K562 (cell line): ENCODE measurements around the gene GPR68. TPM values are rescaled to one million over a fixed set of nuclear protein-coding genes. Genes with fewer than 3 reads are reported as not detected.
A peak's percentile ranks its signal among the peaks of the same experiment; 100 is the strongest.

ENCODE experiments used
- EHMT2 ChIP-seq: fragments of 450-650 bp; IDR thresholded peaks from 2 replicates; pipeline ENCODE4 v1.6.1; 2018; ENCODE audit warnings: antibody characterized with exemption
- ETV6 ChIP-seq, 3 experiments: fragments of 150-350 bp in 1 of 3; sonication (generic) in 1 of 3; formaldehyde crosslinking in 1 of 3; IDR thresholded peaks; 2 replicates each; pipeline versions ENCODE4 v1.6.1 to v1.8.0; 2014 to 2022; ENCODE audit warnings: borderline replicate concordance in 2 of 3, low read depth in 2 of 3, antibody characterized with exemption in 1 of 3, low read length in 1 of 3, mild to moderate bottlenecking in 1 of 3, missing genetic modification reagents in 1 of 3
- MAFG ChIP-seq: fragments of 450-650 bp; conservative IDR thresholded peaks from 2 replicates; pipeline ENCODE4 v1.6.1; 2016; ENCODE audit warnings: missing genetic modification characterization, missing compliant biosample characterization
- MED1 ChIP-seq: sonication (generic); formaldehyde crosslinking; IDR thresholded peaks from 2 replicates; pipeline ENCODE4 v1.8.1; 2023; ENCODE audit warnings: missing genetic modification reagents, borderline replicate concordance
- NFATC3 ChIP-seq: fragments of 450-650 bp; IDR thresholded peaks from 2 replicates; pipeline ENCODE4 v1.6.1; 2017; ENCODE audit warnings: mild to moderate bottlenecking
- NFE2L1 ChIP-seq: fragments of 450-650 bp; IDR thresholded peaks from 2 replicates; pipeline ENCODE4 v1.6.1; 2016; ENCODE audit warnings: missing genetic modification characterization, low read depth, mild to moderate bottlenecking, missing compliant biosample characterization, moderate library complexity, borderline replicate concordance
- NFIX ChIP-seq: fragments of 250-450 bp; sonication (Bioruptor Pico); IDR thresholded peaks from 2 replicates; pipeline ENCODE4 v1.4.0; 2020; ENCODE audit warnings: low read depth, mild to moderate bottlenecking, moderate library complexity
- NR2C1 ChIP-seq, 2 experiments: fragments of 450-650 bp; IDR thresholded peaks; 2 replicates each; pipeline ENCODE4 v1.6.1; 2017; ENCODE audit warnings: mild to moderate bottlenecking in 2 of 2, antibody characterized with exemption in 1 of 2, inconsistent platforms in 1 of 2, missing compliant biosample characterization in 1 of 2, missing genetic modification characterization in 1 of 2
- NR2C2 ChIP-seq, 2 experiments: fragments of 200-800 bp in 1 of 2; sonication (Bioruptor generic) in 1 of 2; sonication (generic) in 1 of 2; formaldehyde crosslinking in 1 of 2; IDR thresholded peaks; 2 replicates each; pipeline versions ENCODE4 v1.6.1 to v1.8.0; 2016 to 2022; ENCODE audit warnings: mild to moderate bottlenecking in 1 of 2, missing compliant biosample characterization in 1 of 2, missing genetic modification characterization in 1 of 2, missing genetic modification reagents in 1 of 2
- PHF21A ChIP-seq: fragments of 450-650 bp; IDR thresholded peaks from 2 replicates; pipeline ENCODE4 v1.6.1; 2017; ENCODE audit warnings: low read depth, borderline replicate concordance
- RHOXF2B ChIP-seq: fragments of 250-450 bp; sonication (Bioruptor Pico); conservative IDR thresholded peaks from 2 replicates; pipeline ENCODE4 v1.5.1; 2021
- SMARCB1 ChIP-seq: IDR thresholded peaks from 2 replicates; pipeline ENCODE4 v1.6.1; 2011; ENCODE audit warnings: improper control_type of control experiment, low read depth; ENCODE audit not compliant: insufficient read length
- STAT5A ChIP-seq: IDR thresholded peaks from 2 replicates; pipeline ENCODE4 v1.6.1; 2012; ENCODE audit warnings: low read length, inconsistent platforms, borderline replicate concordance
- TCFL5 ChIP-seq: fragments of 250-450 bp; sonication (Bioruptor Pico); conservative IDR thresholded peaks from 2 replicates; pipeline ENCODE4 v1.6.1; 2021; ENCODE audit warnings: mild to moderate bottlenecking, moderate library complexity, matching md5 sums
- TEAD2 ChIP-seq: fragments of 450-650 bp; IDR thresholded peaks from 2 replicates; pipeline ENCODE4 v1.6.1; 2016; ENCODE audit warnings: missing genetic modification characterization, control low read depth, missing compliant biosample characterization
- TEAD4 ChIP-seq, 2 experiments: sonication (generic) in 1 of 2; formaldehyde crosslinking in 1 of 2; IDR thresholded peaks; 2 replicates each; pipeline versions ENCODE4 v1.6.1 to v1.8.0; 2012 to 2022; ENCODE audit warnings: borderline replicate concordance in 1 of 2, inconsistent platforms in 1 of 2, low read length in 1 of 2, mild to moderate bottlenecking in 1 of 2, missing genetic modification reagents in 1 of 2
- U2AF2 ChIP-seq: fragments of 200-400 bp; formaldehyde crosslinking; optimal IDR thresholded peaks from 2 replicates; pipeline ENCODE3; 2017; ENCODE audit warnings: low read depth, mild to moderate bottlenecking, low read length
- YBX1 ChIP-seq: fragments of 450-650 bp; IDR thresholded peaks from 2 replicates; pipeline ENCODE4 v1.7.1; 2016; ENCODE audit warnings: mild to moderate bottlenecking
- ZEB2 ChIP-seq: fragments of 450-650 bp; IDR thresholded peaks from 2 replicates; pipeline ENCODE4 v1.6.1; 2016
- ZNF140 ChIP-seq: fragments of 250-450 bp; sonication (Bioruptor Pico); IDR thresholded peaks from 2 replicates; pipeline ENCODE4 v1.8.0; 2021; ENCODE audit warnings: moderate library complexity, mild to moderate bottlenecking, inconsistent platforms
- ZNF217 ChIP-seq: sonication (generic); formaldehyde crosslinking; IDR thresholded peaks from 2 replicates; pipeline ENCODE4 v1.8.0; 2022; ENCODE audit warnings: mild to moderate bottlenecking, missing genetic modification reagents
- ZNF584 ChIP-seq: fragments of 200-800 bp; sonication (Bioruptor generic); IDR thresholded peaks from 2 replicates; pipeline ENCODE4 v1.6.1; 2016; ENCODE audit warnings: low read depth, mild to moderate bottlenecking, missing genetic modification characterization, missing compliant biosample characterization
- ZNF79 ChIP-seq: fragments of 250-450 bp; sonication (Bioruptor Pico); IDR thresholded peaks from 2 replicates; pipeline ENCODE4 v1.4.0; 2020; ENCODE audit warnings: low read depth, mild to moderate bottlenecking, moderate library complexity
- polyA plus RNA-seq, 8 experiments: library from polyadenylated mRNA; depleted of rRNA in 4 of 8; stranded (reverse) in 5 of 8; unstranded in 3 of 8; fragments of >200 nt; fragmentation: Nextera tagmentation in 2 of 8; fragmentation: Illumina TruSeq in 1 of 8; extraction: Ambion mirVana in 2 of 8; extraction: Trizol in 1 of 8; gene quantifications; 2 replicates each; pipeline versions ENCODE4 v1.2.1 to v1.2.3, GENCODE V29; 2011 to 2014; ENCODE audit warnings: inconsistent platforms in 1 of 8, missing spikeins in 1 of 8
- total RNA-seq, 7 experiments: library from RNA; depleted of rRNA in 6 of 7; stranded (reverse); fragments of >200 nt in 6 of 7; fragmentation: Illumina TruSeq in 2 of 7; extraction: Trizol in 2 of 7; gene quantifications; 2 replicates each; pipeline versions ENCODE4 v1.2.1 to v1.2.3, GENCODE V29; 2011 to 2021; ENCODE audit warnings: low replicate concordance in 1 of 7
- TF ChIP-seq, protein P1 (sequence below): fragments of 250-450 bp; sonication (Bioruptor Pico); IDR thresholded peaks from 2 replicates; pipeline ENCODE4 v1.8.0; 2022; ENCODE audit warnings: inconsistent platforms
- TF ChIP-seq, protein P2 (sequence below): sonication (generic); formaldehyde crosslinking; IDR thresholded peaks from 2 replicates; pipeline ENCODE4 v1.8.1; 2022; ENCODE audit warnings: missing genetic modification reagents
- TF ChIP-seq, protein P3 (sequence below): sonication (generic); formaldehyde crosslinking; IDR thresholded peaks from 2 replicates; pipeline ENCODE4 v1.8.0; 2022; ENCODE audit warnings: mild to moderate bottlenecking, missing genetic modification reagents

Gene GPR68
- total and polyA plus RNA-seq, 9 of the 15 experiments (the other 6 are each of a cell fraction or from before 2014, with no cell fraction given): 0.41 to 9.4 (median 3.7) TPM

DNA sequence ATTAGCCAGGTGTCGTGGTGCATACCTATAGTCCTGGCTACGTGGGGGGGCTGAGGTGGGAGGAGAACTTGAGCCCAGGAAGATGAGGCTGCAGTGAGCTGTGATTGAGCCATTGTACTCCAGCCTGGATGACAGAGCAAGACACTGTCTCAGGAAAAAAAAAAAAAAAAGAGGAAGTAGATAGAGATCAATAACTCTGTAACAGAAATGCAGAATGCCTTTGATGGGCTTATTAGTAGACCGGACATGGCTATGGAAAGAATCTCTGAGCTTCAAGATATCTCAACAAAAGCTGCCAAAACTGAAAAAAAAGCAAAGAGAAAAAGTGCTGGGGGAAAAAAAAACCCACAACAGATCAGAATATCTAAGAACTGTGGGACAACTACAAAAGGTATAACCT lies 37.5 kb downstream of the GPR68 start (continued):
- TF ChIP-seq, protein P1, sequence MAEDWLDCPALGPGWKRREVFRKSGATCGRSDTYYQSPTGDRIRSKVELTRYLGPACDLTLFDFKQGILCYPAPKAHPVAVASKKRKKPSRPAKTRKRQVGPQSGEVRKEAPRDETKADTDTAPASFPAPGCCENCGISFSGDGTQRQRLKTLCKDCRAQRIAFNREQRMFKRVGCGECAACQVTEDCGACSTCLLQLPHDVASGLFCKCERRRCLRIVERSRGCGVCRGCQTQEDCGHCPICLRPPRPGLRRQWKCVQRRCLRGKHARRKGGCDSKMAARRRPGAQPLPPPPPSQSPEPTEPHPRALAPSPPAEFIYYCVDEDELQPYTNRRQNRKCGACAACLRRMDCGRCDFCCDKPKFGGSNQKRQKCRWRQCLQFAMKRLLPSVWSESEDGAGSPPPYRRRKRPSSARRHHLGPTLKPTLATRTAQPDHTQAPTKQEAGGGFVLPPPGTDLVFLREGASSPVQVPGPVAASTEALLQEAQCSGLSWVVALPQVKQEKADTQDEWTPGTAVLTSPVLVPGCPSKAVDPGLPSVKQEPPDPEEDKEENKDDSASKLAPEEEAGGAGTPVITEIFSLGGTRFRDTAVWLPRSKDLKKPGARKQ (CRISPR knock-in tag): no peak
- no peak for TF ChIP-seq PHF21A
- no peak for TF ChIP-seq EHMT2
- no peak for TF ChIP-seq RHOXF2B (CRISPR knock-in tag)
- no peak for TF ChIP-seq NR2C2 (CRISPR knock-in tag; IDR thresholded peaks at IDR 0.05)
- no peak for TF ChIP-seq NR2C2 (tag; IDR thresholded peaks at IDR 0.05)
- TF ChIP-seq, protein P2, sequence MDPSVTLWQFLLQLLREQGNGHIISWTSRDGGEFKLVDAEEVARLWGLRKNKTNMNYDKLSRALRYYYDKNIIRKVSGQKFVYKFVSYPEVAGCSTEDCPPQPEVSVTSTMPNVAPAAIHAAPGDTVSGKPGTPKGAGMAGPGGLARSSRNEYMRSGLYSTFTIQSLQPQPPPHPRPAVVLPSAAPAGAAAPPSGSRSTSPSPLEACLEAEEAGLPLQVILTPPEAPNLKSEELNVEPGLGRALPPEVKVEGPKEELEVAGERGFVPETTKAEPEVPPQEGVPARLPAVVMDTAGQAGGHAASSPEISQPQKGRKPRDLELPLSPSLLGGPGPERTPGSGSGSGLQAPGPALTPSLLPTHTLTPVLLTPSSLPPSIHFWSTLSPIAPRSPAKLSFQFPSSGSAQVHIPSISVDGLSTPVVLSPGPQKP (CRISPR knock-in tag): no peak
- TF ChIP-seq ZNF140: no peak
- no peak for TF ChIP-seq NFATC3
- TF ChIP-seq U2AF2: no peak
- peak in 1 of 2 experiments; percentile 66; a peak in 1 of 4 replicates for TF ChIP-seq ETV6 (IDR thresholded peaks at IDR 0.05; ENCODE audit: borderline replicate concordance in 1 of 2, low read depth in 2 of 2, low read length in 1 of 2)
- TF ChIP-seq ETV6 (CRISPR knock-in tag; IDR thresholded peaks at IDR 0.05; ENCODE audit: borderline replicate concordance): no peak
- TF ChIP-seq ZNF217 (CRISPR knock-in tag): no peak
- no peak for TF ChIP-seq STAT5A
- TF ChIP-seq MED1 (CRISPR knock-in tag): no peak
- TF ChIP-seq ZEB2: 0 out of 2 replicates have a peak, but pooled peaks have one; percentile 29
- no peak for TF ChIP-seq ZNF584 (CRISPR knock-in tag)
- TF ChIP-seq ZNF79 (CRISPR knock-in tag): no peak
- TF ChIP-seq TEAD2 (tag): no peak
- no peak for TF ChIP-seq TCFL5
- TF ChIP-seq SMARCB1: no peak
- TF ChIP-seq MAFG (tag): no peak
- peak; percentile 15; the same call in 1 of the 2 replicates for TF ChIP-seq TEAD4 (IDR thresholded peaks at IDR 0.05; ENCODE audit: low read length)
- no peak for TF ChIP-seq TEAD4 (CRISPR knock-in tag; IDR thresholded peaks at IDR 0.05; ENCODE audit: borderline replicate concordance)
- TF ChIP-seq NFIX (CRISPR knock-in tag): no peak
- TF ChIP-seq NR2C1 (IDR thresholded peaks at IDR 0.05): no peak
- TF ChIP-seq NR2C1 (tag; IDR thresholded peaks at IDR 0.05): no peak
- no peak for TF ChIP-seq NFE2L1
- TF ChIP-seq, protein P3, sequence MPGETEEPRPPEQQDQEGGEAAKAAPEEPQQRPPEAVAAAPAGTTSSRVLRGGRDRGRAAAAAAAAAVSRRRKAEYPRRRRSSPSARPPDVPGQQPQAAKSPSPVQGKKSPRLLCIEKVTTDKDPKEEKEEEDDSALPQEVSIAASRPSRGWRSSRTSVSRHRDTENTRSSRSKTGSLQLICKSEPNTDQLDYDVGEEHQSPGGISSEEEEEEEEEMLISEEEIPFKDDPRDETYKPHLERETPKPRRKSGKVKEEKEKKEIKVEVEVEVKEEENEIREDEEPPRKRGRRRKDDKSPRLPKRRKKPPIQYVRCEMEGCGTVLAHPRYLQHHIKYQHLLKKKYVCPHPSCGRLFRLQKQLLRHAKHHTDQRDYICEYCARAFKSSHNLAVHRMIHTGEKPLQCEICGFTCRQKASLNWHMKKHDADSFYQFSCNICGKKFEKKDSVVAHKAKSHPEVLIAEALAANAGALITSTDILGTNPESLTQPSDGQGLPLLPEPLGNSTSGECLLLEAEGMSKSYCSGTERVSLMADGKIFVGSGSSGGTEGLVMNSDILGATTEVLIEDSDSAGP: no peak
- TF ChIP-seq YBX1: no peak
